GM18517 (cell line): ENCODE measurements around the gene MYB.
"Not testable (repeated sequence)": the region's sequence is repeated elsewhere in the genome, so short reads cannot be mapped to it uniquely, and the experiment has no call there.

ENCODE experiments used
- ATAC-seq: cut with Tn5 transposase; IDR thresholded peaks from one replicate; pipeline ENCODE4 v1.9.1; 2021; ENCODE audit warnings: mild to moderate bottlenecking, moderate library complexity; ENCODE audit not compliant: unreplicated experiment

The MYB gene

DNA sequence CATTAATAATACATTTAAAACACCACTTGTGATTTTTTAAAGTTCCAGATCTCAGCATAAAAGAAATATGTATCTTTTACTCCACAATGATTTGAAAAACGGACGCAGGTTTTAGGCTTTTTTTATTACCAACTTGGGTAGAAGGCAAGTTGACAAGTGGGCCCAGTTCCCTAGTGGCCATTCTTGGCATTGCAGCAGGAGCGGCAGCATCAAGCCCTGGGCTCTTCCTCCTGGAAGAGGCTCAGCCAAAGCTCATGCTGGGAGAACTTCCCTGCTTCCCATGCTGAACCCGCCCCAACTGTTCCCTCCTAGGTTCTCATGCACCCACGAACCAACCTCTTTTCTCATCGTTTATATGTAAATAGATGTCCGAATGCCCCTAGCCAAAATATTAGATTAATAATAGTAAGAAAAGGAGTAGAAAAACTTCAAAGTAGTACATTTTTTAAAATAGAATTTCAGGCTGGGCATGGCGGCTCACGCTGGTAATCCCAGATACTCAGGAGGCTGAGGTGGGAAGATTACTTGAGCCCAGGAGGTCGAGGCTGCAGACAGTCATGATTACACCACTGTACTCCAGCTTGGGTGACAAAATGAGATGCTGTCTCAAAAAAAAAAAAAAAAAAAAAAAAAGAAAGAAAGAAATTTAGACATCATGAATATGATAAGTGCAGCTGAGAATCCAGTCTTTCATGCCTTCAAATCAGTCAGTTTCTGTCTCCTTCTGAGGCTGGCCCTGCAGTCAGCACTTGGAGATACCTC lies 18.2 kb upstream of the MYB start:
- no peak for ATAC-seq

DNA sequence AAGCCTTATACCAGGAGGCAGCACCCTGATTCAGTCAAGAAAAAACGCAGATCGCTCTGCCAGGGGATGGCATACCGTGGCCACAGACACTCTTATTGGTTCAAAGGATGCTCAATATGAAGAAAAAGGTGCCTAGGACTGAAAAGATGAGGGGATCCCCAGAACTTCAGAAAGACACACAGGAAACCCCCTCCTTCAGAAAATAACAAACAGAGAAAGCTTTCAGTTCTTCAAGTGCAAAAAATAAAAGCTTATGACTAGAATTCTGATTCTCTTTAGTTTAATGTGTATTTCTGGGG lies 17.7 kb upstream of the MYB start:
- ATAC-seq = peak; percentile 78

DNA sequence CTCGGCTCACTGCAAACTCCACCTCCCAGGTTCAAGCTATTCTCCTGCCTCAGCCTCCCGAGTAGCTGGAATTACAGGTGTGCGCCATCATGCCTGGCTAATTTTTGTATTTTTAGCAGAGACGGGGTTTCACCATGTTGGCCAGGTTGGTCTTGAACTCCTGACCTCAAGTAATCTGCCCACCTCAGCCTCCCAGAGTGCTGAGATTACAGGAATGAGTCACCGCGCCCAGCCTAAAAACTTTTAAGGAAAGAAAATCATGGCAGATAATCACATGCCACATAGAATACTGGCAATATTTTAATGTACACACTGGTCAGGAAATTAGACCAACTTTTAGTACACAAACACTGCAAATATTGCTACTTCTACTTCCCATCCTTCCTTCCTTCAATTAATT lies 16.7 kb upstream of the MYB start:
- ATAC-seq = not testable (repeated sequence)

DNA sequence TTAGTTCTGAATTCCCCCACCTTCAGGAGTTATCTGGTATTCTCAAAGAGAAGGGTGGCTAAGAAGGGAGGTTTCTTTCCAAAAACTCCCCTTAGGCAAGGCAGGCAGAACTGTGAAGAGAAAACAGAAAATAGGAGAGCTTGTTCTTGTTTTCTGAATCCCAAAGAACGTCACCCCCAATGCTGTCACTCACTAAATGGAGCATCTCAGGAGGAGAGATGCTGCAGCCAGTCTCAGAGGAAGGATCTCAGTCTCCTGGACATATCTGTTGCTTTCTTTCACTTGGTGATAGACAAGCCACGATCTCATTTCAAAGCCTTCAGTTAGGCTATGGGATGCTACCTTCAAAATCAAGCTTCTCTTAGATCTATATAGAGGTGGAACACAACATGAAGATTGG lies 16.1 kb upstream of the MYB start:
- no peak for ATAC-seq

DNA sequence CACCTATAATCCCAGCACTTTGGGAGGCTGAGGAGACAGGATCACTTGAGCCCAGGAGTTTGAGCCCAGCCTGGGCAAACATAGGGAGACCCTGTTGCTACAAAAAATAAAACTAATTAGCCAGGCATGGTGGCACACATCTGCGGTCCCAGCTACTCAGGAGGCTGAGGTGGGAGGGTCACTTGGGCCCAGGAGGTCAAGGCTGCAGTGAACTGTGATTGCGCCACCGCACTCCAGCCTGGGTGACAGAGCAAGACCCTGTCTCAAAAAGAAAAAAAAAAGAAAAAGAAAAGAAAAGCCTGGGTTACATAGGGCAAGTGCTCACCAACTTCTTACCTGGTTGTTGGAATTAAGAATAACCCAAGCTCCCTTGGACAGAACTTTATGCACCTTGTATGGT lies 14.6 kb upstream of the MYB start:
- no peak for ATAC-seq

DNA sequence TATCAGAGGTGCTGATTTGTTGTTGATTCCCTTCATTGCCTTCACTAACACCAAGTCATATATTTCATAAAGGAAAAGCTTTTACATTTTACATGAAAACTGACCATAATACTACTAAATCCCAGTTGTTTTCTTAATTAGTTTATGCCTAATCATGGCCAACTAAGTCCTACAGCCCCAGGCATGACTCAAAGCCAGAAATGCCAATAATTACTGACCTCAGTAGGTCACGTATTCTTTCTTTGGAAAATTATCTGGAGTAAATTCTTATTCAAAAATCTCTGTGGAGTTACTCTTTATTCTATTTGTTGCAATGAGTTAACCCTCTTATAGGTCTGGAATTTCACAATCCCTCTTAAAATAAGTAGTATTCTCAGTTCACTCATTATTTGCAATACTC lies 13.5 kb upstream of the MYB start:
- ATAC-seq = no peak

DNA sequence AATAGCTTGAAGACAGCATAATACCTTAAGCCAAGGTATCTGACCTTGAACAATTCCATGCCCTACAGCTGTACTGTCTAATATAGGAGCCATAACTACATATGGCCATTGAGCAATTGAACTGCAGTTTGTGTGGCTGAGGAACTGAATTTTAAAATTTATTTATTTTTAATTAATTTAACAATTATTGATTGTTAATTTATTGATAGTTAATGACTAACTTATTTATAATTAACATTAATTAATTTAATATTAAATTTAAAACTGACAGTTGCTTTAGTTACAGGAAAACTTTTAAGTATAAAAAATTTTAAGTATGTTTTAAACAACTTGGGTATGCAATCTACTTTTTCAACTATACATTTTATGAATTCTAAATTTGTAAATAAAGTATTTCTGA lies 12.3 kb upstream of the MYB start:
- ATAC-seq = no peak

DNA sequence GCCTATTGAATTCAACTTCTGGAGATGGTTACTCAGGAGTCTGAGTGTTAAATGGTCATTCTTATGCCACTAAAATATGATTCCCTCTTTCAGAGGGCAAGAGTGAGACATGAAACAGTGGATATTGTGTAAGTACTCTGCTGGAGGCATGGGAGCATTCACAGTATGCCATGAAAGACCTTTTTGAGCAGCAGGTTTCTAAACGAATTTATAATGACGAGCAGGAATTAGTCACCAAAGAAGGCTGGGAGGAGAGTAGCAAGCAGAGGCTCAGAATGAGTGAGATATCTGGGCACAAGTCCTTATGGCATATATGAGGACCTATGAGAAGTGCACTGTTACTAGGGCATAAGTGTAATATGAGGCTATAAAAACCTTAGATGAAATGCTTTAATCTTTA lies 10.9 kb upstream of the MYB start:
- no peak for ATAC-seq

DNA sequence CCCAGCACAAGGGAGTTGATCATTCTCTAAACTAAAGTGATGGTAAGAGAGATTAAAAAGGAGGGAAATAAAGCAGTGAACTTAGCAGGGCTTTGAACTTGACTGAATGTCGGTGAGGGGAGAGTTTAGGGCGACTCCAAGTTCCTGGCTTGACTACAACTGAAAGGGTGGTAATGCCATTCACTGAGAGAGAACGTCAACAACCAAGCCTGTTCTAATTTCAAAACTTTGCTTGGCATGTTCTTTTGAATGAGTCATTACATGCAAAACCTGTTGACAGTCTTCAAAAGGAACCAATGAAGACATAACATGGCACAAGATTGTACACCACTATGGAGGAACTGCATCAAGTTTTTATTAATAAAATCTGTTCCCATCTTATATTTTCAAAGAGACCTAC lies 10.3 kb upstream of the MYB start:
- ATAC-seq = no peak

DNA sequence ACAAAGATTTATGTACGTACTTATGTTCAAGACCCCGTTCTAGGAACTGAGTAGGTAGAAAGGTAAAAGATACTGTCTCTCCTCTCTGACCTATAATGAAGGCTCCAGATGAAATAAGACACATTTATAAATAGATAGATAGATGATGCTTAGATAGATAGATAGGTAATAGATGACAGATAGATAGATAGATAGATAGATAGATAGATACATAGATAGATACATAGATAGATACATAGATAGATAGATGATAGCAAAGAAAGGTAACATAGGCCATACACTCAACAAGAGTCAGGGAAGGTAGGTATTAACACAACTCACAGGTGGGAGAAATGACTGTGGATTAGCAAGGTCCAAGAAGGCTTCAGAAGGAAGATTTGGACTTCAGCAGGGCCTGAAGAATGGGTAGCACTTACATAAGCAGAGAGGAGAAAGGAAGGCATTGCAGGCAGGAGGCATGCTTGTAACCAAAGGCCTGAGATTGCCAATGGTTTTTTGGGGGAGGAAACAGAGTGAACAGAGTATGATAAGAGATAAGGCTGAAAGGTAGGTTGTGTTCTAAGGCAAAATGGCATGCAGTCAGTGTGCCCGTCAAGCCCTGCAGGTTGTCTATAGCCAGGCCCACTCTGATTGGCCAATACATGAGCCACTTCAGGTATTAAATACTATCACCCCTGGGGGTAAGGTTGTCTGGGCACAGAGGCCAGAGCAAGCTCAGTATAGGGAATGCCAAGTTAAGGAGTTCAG lies 7.7 kb upstream of the MYB start:
- ATAC-seq = no peak

DNA sequence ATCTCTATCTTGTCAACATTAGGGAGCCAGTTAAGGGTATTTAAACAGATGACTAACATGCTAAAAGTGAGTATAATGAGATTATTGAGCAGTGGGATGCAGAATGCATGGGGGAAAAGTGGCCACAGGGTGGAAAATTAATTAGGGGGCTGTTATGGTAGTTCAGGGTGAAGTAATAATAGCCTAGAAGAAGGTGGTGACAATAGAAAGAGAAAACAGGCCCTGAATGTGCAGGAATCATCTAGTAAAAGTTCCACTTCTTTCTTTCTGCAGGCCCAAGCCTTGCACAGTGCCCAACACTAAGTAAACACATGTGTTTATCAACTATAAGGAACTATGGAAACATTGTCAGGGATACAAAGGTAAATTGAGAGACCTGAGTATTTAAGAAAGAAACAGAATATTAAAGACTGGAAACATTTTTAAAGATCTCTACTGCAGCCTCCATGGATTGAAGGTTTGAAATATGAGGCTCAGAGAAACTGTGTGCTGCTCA lies 7.1 kb upstream of the MYB start:
- no peak for ATAC-seq

DNA sequence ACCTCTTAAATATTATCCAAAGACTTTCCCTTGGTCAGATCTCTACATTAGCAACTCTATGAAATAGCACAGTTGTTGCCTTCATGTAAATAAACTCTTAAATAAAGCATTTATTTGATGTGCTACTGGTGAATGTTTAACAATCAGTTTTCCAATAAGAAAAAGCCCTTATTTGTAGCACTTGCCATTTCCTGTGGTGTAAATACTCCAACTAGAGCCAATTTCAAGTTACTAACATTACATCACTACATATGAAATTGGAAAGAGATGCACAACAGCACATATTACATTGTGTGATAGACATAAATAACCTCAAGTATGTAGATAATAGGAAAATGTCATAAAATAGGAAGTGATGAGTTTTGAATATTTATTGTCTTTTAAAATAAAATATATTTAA lies 5.0 kb upstream of the MYB start:
- no peak for ATAC-seq

DNA sequence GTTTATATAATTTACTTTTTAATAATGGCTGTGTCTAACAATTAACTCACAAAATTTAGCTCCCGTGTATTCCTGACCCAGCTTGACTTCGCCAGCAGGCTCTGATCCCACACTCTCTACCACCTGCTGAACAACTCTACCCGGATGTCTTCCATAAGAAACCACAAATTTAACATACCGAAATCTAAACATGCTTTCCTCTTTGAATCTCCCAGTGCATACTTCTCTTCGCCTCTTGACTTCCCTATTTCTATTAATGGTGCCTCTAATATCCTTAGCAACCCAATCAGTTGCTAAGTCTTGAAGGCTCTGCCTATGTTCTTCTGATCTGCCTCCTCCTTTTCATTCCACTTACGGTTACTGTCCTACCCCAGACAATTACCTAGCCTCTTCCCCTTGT lies 4.6 kb upstream of the MYB start:
- no peak for ATAC-seq

DNA sequence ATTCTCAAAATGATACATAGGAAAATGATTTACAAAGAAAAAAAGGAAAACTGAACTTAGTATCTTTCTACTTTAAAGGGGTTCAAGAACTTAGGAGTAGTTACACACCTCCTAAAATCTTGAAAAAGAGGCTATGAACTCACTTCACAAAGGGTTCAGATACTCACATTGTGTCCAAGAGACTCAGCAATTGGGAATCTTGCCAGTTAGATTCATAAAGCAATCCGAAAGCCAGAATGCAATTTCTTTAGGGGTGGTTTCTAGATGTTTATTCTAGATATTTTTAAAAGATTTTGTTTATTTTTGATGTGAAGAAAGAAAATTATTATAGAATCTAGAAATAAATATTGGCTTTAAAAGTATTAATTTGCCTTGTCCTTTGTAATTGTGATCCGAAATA lies 1.7 kb upstream of the MYB start:
- no peak for ATAC-seq

DNA sequence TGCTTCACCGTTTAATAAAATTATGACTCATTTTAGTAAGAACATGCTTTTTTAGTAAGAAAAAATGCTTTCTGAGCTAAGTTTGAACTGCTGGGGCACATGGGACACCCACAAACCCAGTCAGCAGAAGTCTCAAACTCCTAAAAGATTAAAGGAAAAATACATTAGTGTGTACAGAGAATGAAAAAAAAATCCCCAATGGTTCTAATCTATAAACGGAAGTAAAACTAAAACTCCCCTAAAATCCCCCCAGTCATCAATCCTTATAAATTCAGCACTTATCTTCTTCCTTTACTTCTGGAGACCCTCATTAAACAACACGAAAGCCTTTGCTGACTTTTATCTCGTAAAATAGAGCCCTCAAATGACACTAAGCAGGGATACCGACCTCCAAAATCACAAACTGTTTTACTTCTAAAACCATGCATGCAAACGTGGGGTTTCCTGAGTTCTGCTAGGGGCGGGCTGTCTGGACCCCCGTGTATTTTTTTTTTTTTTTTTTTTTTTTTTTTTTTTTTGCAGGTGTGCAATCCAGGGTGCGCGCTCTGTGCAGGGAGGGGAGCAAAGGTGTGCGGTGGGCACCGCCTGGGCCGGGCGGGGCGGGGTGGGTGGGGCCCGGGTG lies 1.1 kb upstream of the MYB start:
- no peak for ATAC-seq

DNA sequence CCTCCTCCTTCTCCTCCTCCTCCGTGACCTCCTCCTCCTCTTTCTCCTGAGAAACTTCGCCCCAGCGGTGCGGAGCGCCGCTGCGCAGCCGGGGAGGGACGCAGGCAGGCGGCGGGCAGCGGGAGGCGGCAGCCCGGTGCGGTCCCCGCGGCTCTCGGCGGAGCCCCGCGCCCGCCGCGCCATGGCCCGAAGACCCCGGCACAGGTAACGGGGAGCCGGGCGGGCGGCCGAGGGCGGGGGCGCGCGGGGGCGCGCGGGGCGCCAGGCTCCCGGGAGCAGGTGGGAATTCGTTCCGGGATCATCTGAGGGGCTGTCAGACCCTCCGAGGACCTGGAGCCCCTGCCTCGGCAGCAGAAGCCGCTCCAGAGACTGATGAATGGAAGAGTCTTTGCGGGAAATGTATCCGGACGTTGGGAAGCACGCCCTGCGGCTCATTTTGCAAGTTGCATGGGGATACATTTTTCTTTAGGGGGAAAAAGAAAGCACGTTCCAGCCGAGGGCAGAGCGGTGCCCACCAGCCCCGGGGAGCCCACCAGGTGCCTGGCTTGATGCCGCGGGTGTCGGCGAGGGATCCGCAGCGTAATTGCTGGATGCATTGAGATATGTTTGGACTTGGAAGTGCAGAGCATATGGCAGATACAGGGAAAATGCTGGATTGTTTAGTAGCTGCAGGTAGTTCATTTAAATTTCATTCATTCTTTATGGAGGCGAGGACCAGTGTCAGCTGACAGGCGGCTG lies 394 bp downstream of the MYB start:
- no peak for ATAC-seq

DNA sequence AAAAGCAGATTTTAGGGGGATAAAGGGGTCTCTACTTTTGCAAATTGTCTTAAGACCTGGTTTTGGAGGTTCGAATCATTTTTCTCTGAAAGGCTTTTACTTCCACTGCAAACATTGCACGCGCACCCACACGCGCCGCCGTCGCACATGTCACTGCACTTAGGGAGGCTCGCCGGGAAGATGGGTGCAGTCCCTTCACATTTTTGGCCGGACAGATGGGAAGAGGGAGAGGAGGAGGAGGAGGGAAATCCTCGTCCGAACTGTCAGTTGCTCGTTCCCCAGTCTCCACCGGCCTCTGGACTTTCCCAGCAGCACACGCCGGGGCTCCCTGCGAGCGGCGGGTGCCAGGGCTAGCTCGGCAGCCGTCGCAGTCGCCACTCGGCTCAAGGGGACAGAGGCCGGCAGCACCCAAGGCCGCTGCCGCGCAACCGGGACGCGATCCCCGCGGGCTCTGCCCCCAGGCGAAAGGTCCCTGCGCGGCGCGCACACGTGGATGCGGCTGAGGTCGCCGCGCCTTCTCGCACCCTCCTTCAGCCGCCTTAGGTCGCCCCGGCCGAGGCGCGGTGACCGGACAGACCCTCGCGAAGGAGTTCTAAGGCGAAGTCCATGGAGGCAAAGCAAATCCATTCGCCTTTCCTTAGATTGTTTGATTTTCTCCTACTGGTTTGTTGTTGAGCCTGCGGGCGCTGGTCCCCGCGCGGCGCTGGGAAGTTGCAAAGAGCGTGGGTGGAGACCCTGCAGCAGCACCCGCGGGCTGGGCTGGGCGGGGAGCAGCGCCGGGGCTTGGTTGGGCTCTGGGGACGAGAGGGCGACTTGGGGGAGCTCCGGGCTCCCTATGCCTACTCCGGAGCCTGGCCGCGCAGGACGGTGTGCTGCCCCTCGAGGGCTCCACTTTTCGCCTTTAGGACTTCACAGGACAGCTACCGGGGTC lies 1.2 kb downstream of the MYB start:
- peak; percentile 15 for ATAC-seq

DNA sequence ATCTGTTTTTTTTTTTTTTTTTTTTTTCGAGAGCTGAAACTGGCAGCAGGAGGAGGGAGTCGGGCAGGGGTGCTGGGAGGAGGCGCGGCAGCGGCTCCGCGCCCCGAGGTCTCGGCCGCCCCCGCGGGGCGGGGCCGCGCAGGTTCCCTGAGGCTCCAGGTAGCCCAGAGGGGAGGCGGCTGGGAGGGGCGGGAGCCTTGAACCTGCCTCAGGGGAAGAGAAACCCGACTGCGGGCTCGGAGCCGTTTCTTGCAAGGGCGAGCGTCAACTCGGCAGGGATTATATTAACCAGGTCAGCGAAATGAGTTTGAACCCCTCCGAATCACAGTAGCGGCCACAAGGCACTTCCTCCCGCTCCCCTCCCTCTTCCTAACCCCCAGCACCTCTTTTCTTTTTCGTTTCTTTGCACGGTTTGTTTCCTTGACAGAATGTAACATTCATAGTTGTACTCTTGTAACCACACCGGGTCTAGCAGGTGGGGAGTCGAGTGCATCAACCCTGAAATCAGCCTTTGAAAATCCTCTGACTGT lies 2.0 kb downstream of the MYB start:
- peak; percentile 41 for ATAC-seq

DNA sequence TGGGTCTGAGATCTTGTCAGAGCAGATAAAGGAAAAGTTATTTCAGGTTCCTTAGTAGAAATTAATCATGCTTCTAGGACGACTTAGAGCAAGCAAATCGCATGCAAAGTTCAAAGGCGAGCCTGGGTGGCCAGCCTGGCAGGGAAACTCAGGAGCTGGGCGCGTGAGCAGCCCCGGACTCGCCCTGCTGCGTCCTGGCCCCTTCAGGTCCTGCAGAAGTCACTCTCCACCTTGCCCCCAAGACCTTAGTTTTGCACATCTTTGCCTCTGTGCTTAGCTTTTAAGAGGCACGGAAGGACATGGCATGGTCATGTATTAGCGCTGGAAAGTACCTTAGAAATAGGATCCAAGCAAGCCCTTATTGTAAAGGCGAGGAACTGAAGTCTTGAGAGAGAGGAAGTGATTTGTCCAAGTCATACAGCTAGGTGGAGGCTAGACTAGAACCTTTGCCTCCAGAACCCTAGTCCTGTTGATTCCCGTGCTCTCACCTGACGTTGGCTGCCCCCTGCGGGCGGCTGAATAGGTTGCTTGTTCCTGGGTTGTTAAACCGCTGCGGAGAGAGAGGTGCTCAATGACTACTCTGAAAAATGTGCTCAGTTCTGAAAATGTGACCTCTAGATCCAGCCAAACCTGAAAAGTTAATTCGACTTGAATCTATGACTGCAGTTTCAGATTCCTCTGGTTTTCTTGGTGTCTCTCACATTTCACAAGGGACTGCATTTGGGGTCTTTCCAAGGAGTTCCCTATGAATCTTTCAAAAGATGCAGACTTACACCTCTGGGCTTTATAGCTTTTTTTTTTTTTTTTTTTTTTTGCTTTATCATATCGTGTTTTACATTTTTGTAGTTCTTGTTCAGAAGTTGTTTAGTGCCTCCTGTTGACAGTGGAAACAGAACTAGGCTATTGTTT lies 2.7 kb downstream of the MYB start:
- peak; percentile 38 for ATAC-seq
